Lower leg skin (tissue), 3 donors: ENCODE data around the gene WFS1.

Source experiments
- POLR2A ChIP-seq, 2 donors: fragments of 450-650 bp; IDR thresholded peaks; one replicate each; pipeline ENCODE4 v1.6.1; 2016 to 2017; ENCODE audit warnings: antibody characterized with exemption in 2 of 2, mild to moderate bottlenecking in 1 of 2, moderate library complexity in 1 of 2
- TF ChIP-seq, protein P1 (sequence below), 3 donors: fragments of 450-650 bp; IDR thresholded peaks; one replicate each; pipeline ENCODE4 v1.5.1; 2016; ENCODE audit warnings: antibody characterized with exemption in 3 of 3, mild to moderate bottlenecking in 3 of 3, moderate library complexity in 2 of 3

DNA sequence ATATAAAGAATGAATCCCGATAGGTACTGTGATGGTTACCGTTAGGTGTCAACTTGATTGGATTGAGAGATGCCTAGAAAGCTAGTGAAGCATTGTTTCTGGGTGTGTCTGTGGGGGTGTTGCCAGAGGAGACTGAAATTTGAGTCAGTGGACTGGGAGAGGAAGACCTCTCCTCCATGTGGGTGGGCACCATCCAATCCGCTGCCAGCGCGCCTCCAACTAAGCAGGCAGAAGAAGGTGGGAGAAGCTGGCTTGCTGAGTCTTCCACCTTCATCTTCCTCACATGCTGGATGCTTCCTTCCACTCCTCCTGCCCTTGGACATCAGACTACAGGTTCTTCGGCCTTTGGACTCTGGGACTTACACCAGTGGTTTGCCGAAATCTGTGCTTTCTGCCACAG, 40.1 kb downstream of the WFS1 start:
- TF ChIP-seq, protein P1, sequence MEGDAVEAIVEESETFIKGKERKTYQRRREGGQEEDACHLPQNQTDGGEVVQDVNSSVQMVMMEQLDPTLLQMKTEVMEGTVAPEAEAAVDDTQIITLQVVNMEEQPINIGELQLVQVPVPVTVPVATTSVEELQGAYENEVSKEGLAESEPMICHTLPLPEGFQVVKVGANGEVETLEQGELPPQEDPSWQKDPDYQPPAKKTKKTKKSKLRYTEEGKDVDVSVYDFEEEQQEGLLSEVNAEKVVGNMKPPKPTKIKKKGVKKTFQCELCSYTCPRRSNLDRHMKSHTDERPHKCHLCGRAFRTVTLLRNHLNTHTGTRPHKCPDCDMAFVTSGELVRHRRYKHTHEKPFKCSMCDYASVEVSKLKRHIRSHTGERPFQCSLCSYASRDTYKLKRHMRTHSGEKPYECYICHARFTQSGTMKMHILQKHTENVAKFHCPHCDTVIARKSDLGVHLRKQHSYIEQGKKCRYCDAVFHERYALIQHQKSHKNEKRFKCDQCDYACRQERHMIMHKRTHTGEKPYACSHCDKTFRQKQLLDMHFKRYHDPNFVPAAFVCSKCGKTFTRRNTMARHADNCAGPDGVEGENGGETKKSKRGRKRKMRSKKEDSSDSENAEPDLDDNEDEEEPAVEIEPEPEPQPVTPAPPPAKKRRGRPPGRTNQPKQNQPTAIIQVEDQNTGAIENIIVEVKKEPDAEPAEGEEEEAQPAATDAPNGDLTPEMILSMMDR (IDR thresholded peaks at IDR 0.05) = no peak
- no peak for TF ChIP-seq POLR2A (IDR thresholded peaks at IDR 0.05)
